Endodermal cell (in vitro differentiated cells): ENCODE data around the gene SSU72. TPM values are rescaled to one million over a fixed set of nuclear protein-coding genes. Genes with fewer than 3 reads are reported as not detected.

Experiments used
- DNase-seq: peaks from one replicate; pipeline ENCODE4 v3.0.0-alpha.2; 2017
- H3K27ac ChIP-seq: 2 replicates; pipeline ENCODE4 v1.5.1; 2013; ENCODE audit warnings: mild to moderate bottlenecking, low read depth, low read length, moderate library complexity
- H3K27me3 ChIP-seq: 2 replicates; pipeline ENCODE4 v1.6.1; 2013; ENCODE audit warnings: mild to moderate bottlenecking, low read length, moderate library complexity; ENCODE audit not compliant: insufficient read depth, control insufficient read depth, poor library complexity, severe bottlenecking
- H3K36me3 ChIP-seq: 2 replicates; pipeline ENCODE4 v1.7.0; 2013; ENCODE audit warnings: mild to moderate bottlenecking, low read length, moderate library complexity; ENCODE audit not compliant: control insufficient read depth, insufficient read depth
- H3K4me1 ChIP-seq: one replicate; pipeline ENCODE4 v1.7.0; 2013; ENCODE audit warnings: low read length; ENCODE audit not compliant: control insufficient read depth, insufficient read depth
- H3K4me3 ChIP-seq: 2 replicates; pipeline ENCODE4 v1.5.1; 2013; ENCODE audit warnings: mild to moderate bottlenecking, low read length, moderate library complexity
- H3K9ac ChIP-seq: 2 replicates; pipeline ENCODE4 v1.6.1; 2013; ENCODE audit warnings: mild to moderate bottlenecking, low read length, moderate library complexity; ENCODE audit not compliant: poor library complexity, severe bottlenecking; ENCODE audit errors: extremely low read depth
- H3K9me3 ChIP-seq: 2 replicates; pipeline ENCODE4 v1.6.1; 2013; ENCODE audit warnings: mild to moderate bottlenecking, low read length, moderate library complexity; ENCODE audit not compliant: control insufficient read depth
- H3K27ac Mint-ChIP-seq: 2 replicates; pipeline ENCODE4 v1.8.0; 2020; ENCODE audit warnings: mixed read lengths
- H3K27me3 Mint-ChIP-seq: 2 replicates; pipeline ENCODE4 v1.8.0; 2021; ENCODE audit warnings: mild to moderate bottlenecking, mixed read lengths; ENCODE audit not compliant: insufficient read depth
- H3K36me3 Mint-ChIP-seq: 2 replicates; pipeline ENCODE4 v1.8.0; 2020; ENCODE audit warnings: low read depth, mixed read lengths
- H3K4me1 Mint-ChIP-seq: 2 replicates; pipeline ENCODE4 v1.8.0; 2020; ENCODE audit warnings: mixed read lengths
- H3K4me3 Mint-ChIP-seq: 2 replicates; pipeline ENCODE4 v1.8.0; 2020; ENCODE audit warnings: mild to moderate bottlenecking, moderate library complexity, mixed read lengths
- H3K9me3 Mint-ChIP-seq: 2 replicates; pipeline ENCODE4 v1.8.0; 2020; ENCODE audit warnings: mild to moderate bottlenecking, mixed read lengths
- WGBS, 2 experiments: methylation state at CpG; one replicate each; pipeline versions ENCODE4 v1.1.5 to v1.1.7; 2013; ENCODE audit warnings: missing lambda C conversion rate in 2 of 2, mixed read lengths in 1 of 2; ENCODE audit not compliant: insufficient coverage in 1 of 2, insufficient read length in 1 of 2; 5-methylcytosine and 5-hydroxymethylcytosine counted together
- total RNA-seq, 2 donors: library from RNA; stranded (reverse); fragmentation: NEBNext Ultra II Directional in 1 of 2; extraction: Animal tissue kit (Norgen Biotek cat#: 25700) in 1 of 2; gene quantifications; 2 replicates in 1 of 2; 3 replicates in 1 of 2; pipeline ENCODE4 v1.2.1, GENCODE V29; 2021
- TF ChIP-seq, protein P1 (sequence below): fragments of 200-600 bp; sonication (generic); conservative IDR thresholded peaks from 2 replicates; pipeline ENCODE4 v1.5.0; 2021; ENCODE audit warnings: antibody characterized with exemption, mild to moderate bottlenecking

Gene SSU72
- total RNA-seq, 2 donors from 2014 or later, result 133 to 138 TPM

DNA sequence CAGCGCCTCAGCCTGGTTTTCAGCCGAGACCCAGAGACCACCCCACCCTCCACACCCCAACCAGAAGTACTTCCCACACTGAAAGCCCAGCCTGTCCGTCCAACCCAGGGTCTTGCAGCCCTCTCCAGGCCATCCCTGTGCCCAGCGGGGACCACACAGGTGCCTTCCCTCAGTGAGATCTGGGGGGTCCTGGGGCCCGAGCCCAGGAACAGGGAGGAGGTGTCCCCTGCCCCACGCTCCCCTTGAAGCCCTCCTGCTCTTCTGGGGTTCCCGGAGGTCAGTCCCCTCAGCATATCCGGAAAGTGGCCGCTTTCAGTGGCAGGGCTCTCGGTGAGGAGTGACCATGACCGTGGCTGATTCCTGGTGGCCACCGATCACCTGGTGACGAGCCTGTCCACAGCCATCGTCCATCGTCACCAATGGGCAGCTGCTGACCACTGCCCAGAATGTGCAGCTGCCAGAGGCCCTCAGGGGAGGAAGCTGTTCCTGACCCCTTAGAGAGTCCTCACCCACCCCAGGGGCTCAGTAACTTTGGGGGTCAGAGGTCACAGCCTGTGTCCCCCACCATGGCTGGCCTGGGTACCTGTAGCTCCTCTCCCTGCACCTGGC lies 37.6 kb downstream of the SSU72 start:
- H3K4me1 Mint-ChIP-seq, result no peaks in the 10 kb centered on the region
- TF ChIP-seq, protein P1, sequence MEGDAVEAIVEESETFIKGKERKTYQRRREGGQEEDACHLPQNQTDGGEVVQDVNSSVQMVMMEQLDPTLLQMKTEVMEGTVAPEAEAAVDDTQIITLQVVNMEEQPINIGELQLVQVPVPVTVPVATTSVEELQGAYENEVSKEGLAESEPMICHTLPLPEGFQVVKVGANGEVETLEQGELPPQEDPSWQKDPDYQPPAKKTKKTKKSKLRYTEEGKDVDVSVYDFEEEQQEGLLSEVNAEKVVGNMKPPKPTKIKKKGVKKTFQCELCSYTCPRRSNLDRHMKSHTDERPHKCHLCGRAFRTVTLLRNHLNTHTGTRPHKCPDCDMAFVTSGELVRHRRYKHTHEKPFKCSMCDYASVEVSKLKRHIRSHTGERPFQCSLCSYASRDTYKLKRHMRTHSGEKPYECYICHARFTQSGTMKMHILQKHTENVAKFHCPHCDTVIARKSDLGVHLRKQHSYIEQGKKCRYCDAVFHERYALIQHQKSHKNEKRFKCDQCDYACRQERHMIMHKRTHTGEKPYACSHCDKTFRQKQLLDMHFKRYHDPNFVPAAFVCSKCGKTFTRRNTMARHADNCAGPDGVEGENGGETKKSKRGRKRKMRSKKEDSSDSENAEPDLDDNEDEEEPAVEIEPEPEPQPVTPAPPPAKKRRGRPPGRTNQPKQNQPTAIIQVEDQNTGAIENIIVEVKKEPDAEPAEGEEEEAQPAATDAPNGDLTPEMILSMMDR, result no peak
- H3K36me3 Mint-ChIP-seq, result peaks cover 11% of the 10 kb centered on the region
- WGBS, 2 experiments, result 92% methylated on average over 9 to 15 of the region's 15 CpGs
- no peaks in the 10 kb centered on the region for H3K9me3 ChIP-seq
- peaks cover 16% of the 10 kb centered on the region for H3K36me3 ChIP-seq
- H3K9ac ChIP-seq, result no peak overlapping the region
- no peaks in the 10 kb centered on the region for H3K4me1 ChIP-seq
- H3K27me3 Mint-ChIP-seq, result no peaks in the 10 kb centered on the region
- H3K27me3 ChIP-seq, result no peaks in the 10 kb centered on the region
- H3K27ac ChIP-seq, result no peak overlapping the region
- no peak overlapping the region for H3K4me3 ChIP-seq
- peak overlapping the region; percentile 55 for H3K27ac Mint-ChIP-seq
- H3K9me3 Mint-ChIP-seq, result peaks cover 2% of the 10 kb centered on the region
- no peak for DNase-seq
- H3K4me3 Mint-ChIP-seq, result no peak overlapping the region

DNA sequence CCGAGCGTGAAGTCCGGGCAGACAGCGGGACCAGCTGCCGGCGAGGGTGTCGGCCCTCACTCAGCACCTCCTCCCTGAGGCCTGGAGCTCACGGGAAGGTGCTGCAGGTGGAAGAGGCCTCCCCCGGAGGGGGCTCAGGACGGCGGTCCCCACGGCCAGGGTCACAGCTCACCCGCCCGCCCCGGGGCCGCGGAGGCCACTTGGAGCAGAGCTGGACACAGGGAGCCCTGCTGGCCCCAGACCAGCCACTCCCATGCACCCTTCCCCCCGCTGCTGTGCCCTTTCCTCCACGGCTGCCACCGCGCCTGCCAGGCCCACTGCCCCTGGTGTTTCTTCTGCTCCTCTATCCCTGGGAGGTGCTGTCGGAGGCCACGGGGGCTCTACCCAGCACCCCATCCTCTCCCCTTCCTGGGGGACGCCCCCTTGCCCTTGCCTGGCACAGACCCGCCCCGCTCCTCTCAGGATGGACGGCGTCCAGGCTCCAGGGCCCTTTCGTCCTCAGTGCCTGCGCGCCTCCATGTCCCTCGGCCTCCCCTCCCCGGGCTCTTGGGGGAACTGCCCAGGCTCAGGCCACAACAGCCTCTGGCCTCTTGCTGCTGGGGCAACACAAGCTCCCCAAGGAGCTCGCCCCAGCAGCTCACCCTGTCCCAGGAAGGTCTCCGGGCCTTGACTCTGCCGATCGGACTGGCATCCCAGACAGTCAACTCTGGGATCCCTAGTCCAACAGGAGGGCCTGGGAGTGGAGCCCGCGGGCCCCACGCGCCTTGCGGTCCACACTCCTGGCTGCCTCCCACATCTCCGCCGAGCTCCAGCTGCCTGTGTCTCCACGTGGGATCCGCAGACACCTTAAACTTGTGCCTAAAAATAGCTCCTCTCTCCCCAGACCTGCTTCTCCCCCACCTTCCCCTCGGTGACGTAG lies 38.4 kb downstream of the SSU72 start:
- peaks cover 8% of the 10 kb centered on the region for H3K36me3 Mint-ChIP-seq

DNA sequence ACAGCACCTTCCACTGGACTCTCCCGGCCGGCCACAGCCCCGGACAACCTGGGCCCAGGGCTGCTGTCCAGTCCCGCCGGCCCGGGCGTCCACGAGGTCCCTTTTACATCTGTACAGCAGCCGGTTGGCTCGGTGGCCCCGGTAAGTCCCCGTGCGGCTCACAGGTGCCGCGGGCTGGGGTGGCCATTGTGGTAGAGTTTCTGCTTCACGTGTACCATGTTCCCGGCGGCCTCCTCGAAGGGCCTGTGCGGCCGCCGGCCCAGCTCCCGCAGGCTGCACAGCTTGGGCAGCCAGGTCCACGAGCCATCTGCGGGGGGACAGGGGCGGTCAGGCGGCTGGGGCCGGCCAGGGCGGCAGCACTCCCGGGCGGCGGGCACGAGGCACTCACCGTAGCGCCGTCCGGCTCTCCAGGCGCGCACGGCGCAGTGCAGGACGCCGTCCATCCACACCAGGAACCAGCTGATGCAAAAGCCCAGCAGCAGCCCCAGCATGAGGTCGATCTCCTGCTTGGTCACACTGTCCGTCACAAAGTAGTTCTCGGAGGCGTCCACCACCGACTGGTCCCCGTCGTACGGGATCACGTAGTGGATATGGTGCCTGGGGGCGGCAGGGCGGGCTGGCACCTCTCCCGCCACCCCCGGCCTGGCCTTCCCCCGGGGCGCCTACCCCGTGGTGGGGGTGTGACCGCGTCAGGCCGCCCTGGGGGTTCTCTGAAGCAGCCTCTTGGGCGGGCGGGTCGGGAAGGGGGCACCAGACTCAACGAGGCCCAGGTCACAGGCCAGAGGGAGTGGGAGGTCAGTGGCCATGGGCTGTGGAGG lies 39.3 kb downstream of the SSU72 start:
- TF ChIP-seq, protein P1, result no peak

More for the DNA sequence above, 38.4 kb downstream of the SSU72 start:
- Histone ChIP-seq H3K9me3 (peaks cover under 1% of the 10 kb centered on the region), H3K9ac (no peak overlapping the region), H3K27ac (no peak overlapping the region), H3K4me1 (no peaks in the 10 kb centered on the region), H3K27me3 (no peaks in the 10 kb centered on the region), H3K36me3 (peaks cover 9% of the 10 kb centered on the region), H3K4me3 (no peak overlapping the region)
- TF ChIP-seq, protein P1, result no peak
- no peaks in the 10 kb centered on the region for H3K27me3 Mint-ChIP-seq
- no peaks in the 10 kb centered on the region for H3K4me1 Mint-ChIP-seq
- 92 to 94% methylated on average over 24 to 48 of the region's 48 CpGs for WGBS, 2 experiments
- DNase-seq, result no peak
- peaks cover 5% of the 10 kb centered on the region for H3K9me3 Mint-ChIP-seq
- H3K4me3 Mint-ChIP-seq, result no peak overlapping the region
- peak overlapping the region; percentile 55 for H3K27ac Mint-ChIP-seq

More for the DNA sequence above, 39.3 kb downstream of the SSU72 start:
- Histone ChIP-seq H3K27ac (no peak overlapping the region), H3K4me1 (no peaks in the 10 kb centered on the region), H3K36me3 (peaks cover 12% of the 10 kb centered on the region), H3K9ac (no peak overlapping the region), H3K4me3 (no peak overlapping the region), H3K9me3 (peaks cover 5% of the 10 kb centered on the region), H3K27me3 (no peaks in the 10 kb centered on the region)
- WGBS, 2 experiments, result 94 to 96% methylated on average over 44 to 66 of the region's 66 CpGs
- H3K36me3 Mint-ChIP-seq, result peaks cover 14% of the 10 kb centered on the region
- no peak overlapping the region for H3K4me3 Mint-ChIP-seq
- peaks cover 10% of the 10 kb centered on the region for H3K9me3 Mint-ChIP-seq
- no peak for DNase-seq
- H3K4me1 Mint-ChIP-seq, result no peaks in the 10 kb centered on the region
- H3K27me3 Mint-ChIP-seq, result no peaks in the 10 kb centered on the region
- no peak overlapping the region for H3K27ac Mint-ChIP-seq
